GM21390 (cell line): ENCODE measurements around the gene TULP3.

Source experiments
- ATAC-seq: cut with Tn5 transposase; IDR thresholded peaks from one replicate; pipeline ENCODE4 v1.9.1; 2021; ENCODE audit not compliant: unreplicated experiment

TULP3 gene

DNA sequence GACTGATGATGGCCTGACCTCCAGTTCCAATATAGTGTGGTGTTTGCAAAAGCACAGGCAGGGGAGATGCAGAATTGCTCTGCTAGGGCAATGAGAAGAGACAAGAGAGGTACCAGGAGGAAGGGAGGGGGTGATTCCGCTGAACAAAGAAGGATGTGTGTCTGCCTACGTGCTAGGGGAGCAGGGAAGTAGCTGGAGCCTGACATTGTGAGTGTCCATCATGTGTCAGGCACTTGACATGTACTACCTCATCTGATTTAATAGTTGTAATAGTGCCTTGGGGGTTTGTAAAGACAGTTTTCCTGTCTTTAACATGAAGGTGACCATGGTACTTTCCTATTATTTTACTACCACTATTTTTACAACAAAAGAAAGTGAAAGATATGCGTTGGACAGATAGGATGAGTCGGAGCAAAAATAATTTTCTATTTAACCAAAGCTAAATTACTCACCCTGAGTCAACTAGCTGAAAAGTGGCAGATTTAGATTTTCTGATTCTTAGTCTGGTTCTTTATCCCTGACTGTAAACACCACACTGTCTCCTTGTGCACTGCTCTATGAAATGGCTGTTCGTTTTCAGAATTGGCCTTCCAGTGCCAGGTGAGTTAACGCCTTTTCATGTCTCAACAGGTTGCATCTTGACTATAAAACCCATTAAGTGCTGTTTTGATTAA is 34.8 kb downstream of the TULP3 start:
- no peak for ATAC-seq

DNA sequence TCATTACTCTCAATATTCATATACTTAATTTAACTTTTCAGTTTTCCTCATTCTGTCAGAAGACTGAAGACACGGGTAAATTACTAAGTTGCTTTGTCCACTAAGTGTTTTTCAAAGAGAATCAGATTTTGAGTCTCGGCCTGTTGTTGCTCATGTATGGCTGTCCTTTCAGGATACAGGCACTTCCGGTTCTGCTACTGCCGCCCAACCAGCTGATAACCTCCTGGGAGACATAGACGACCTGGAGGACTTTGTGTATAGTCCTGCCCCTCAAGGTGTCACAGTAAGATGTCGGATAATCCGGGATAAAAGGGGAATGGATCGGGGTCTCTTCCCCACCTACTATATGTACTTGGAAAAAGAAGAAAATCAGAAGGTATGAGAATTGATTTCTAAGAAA is 40.2 kb downstream of the TULP3 start:
- ATAC-seq, result no peak

DNA sequence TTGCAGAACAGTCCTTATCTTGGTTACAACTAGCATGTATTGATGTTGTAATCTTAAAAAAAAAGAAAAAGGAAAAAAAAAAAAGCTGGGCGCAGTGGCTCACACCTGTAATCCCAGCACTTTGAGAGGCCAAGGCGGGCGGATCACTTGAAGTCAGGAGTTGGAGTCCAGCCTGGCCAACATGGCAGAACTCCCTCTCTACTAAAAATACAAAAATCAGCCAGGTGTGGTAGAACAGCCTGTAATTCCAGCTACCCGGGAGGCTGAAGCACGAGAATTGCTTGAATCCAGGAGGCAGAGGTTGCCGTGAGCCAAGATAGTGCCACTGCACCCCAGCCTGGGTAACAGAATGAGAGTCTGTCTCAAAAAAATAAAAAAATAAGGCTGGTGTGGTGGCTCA is 42.9 kb downstream of the TULP3 start:
- ATAC-seq, result no peak

DNA sequence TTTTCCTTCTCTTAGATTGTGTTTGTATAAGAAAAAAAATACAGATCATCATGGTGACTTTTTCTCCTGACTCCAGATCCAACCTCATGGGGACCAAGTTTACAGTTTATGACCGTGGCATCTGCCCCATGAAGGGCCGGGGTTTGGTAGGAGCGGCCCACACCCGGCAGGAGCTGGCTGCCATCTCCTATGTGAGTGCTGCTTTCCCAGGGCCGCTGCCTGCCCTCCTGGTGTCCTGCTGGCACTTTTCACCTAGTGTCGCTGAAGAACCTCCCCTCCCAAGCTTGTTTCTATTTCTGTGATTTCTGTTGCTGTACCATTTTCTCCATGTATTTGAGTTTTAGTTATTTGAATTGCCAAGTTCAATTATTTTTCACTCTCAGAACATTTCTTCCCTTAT is 43.7 kb downstream of the TULP3 start:
- ATAC-seq, result no peak

DNA sequence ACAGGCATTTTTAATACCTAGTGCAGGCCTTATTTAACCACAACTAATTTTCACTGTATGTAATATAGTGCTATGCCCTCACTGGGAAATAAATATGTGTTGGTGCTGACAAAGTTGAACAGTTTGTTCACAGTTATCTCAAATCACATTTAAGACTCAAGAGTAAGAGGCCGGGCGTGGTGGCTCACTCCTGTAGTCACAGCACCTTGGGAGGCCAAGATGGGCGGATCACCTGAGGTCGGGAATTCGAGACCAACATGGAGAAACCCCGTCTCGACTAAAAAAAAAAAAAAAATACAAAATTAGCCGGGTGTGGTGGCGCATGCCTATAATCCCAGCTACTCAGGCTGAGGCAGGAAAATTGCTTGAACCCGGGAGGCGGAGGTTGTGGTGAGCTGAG is 45.6 kb downstream of the TULP3 start:
- no peak for ATAC-seq

DNA sequence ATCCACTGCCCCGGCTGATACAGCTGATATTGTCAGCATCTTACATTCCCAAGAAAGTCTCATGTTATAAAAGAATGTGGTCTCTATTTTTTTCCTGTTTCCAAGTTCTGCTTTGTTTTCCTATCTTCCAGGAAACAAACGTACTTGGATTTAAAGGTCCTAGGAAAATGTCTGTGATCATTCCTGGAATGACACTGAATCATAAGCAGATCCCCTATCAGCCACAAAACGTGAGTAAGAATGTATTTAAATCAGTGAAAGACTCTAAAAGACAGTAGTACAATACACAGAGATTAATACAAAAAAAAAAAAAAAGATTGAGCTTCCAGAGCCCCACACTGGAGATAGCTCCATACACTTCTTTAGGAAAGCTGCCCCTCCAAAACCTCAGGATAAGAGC is 46.8 kb downstream of the TULP3 start:
- no peak for ATAC-seq

DNA sequence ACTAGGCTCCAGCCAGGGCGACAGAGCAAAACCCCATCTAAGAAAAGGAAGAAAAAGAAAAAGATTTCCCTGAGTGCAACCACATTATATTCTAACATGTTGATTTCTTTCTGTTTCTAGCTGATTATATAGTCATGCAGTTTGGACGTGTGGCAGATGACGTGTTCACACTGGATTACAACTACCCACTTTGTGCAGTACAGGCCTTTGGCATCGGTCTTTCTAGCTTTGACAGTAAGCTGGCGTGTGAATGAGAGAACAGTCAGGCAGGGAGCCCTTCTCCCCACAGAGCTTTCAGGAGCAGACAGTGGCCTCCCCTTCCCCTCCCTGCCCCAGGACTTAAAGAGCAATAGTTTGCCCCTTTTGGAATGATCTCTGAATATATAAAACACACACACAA is 48.5 kb downstream of the TULP3 start:
- ATAC-seq, result no peak

DNA sequence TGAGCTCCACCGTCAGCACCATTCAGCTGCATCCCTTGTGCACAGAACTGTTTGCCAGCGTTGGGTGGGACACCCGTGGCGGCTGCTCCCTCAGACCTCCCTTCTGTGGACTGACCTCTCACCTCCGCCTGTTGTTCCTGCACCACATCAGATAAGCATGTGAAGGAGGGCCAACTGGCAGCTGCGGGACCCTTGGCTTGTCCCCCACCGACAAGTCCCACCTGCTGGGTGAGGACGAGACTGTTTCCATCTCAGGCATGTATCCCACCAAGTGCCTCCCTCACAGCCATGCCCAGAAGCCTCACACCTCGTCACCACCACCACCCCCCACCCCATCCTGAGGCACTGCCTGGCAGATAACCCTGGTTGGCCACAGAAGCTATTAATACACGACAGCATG is 49.9 kb downstream of the TULP3 start:
- no peak for ATAC-seq

DNA sequence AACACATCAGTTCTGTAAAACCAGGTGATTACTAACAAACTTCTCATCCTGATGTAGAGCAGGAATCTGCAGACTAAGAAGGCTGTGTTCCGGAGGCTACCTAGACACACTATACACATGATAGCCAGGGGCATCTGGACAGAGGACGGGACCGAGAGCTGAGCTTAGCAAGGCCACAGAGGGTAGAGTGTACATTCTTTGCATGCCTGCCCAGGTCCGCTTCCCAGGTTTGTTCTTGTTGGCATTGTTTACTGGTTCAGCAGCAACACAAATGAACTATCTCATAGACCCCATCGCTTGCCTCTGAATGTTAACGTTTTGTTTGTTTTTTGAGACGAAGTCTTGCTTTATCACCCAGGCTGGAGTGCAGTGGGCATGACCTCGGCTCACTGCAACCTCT is 50.8 kb downstream of the TULP3 start:
- no peak for ATAC-seq

DNA sequence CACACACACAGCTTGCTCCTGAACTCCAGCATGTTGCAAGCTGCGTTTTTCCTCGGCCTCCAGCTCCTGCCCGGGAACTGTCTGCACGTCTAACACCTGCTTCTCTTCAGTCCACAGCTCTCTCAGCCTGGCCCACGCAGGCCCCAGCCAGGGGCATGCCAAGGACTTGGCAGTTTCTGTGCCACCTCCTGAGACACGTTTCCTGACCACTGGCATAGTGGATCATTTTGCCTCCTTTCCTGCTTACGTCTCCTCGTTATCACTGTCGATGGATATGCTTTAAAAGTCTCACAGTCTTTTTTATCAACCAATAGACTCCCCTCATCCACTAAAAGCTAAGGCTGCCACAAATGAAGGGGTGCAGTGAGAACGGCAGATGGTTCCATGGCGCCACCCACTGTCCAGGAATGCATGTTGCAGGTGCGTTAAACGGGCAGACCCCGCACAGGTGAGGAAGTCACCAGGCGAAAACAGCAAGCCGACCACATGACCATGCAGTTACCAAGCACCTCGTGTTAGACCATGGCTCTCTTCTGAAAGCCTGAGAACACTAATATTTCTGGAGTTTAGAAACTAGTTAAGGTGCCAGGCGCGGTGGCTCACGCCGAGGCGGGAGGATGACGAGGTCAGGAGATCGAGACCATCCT is 53.8 kb downstream of the TULP3 start:
- no peak for ATAC-seq

DNA sequence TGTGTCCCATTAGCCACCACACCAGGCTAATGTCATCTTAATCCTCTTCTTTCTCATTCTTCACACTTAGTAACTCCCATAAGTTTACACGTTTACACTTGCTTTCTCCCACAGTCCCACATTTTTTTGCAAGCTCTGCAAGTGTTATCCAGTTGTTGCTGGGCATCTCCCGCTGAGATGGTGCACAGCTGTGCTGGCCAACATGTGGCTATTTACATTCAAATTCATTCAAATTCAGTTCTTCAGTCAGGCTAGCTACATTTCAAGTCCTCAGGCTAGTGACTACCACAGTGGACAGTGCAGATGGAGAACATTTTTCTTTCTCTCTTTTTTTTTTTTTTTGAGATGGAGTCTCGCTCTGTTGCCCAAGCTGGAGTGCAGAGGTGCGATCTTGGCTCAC is 58.7 kb downstream of the TULP3 start:
- ATAC-seq, result no peak

DNA sequence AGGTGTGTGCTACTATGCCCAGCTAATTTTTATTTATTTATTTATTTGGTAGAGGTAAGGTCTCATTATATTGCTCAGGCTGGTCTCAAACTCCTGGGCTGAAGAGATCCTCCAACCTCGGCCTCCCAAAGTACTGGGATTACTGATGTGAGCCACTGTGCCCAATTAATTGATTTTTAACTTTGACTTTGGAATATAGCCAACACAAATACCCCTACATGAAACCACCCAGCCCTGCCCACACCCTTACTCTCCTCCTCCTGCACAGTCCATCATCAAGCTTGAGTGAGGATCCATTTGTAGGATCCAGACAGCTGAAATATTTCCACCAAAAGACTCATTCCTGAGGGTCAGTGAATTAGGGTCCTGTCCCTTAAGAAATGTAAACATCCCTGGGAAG is 65.2 kb downstream of the TULP3 start:
- ATAC-seq, result no peak

DNA sequence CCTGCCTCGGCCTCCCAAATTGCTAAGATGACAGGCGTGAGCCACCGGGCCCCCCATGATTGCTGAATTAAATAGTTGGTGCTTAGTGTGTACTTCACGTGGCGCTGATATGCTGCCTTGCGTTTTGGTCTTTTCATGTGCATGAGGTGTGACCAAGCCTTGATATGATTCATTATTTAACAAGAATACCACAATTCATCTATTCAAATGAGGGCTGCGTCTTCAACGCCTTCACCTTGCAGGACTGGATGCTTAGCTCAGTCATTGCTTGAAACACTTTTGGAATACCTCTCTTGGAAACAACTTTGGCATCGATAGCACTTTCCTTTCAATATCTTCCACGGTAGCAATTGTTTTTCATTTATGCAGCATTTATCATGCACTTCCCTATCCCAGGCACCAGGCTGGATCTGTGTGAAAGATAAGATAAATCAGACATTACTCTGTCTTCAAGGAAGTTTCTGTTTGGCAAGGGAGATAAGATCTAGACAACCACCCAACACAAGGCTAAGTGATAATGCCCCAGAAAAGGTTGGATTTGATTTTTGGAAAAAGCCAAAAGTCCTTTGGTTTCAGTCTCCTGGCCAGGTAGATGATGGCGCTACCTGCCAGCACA is 67.2 kb downstream of the TULP3 start:
- no peak for ATAC-seq

DNA sequence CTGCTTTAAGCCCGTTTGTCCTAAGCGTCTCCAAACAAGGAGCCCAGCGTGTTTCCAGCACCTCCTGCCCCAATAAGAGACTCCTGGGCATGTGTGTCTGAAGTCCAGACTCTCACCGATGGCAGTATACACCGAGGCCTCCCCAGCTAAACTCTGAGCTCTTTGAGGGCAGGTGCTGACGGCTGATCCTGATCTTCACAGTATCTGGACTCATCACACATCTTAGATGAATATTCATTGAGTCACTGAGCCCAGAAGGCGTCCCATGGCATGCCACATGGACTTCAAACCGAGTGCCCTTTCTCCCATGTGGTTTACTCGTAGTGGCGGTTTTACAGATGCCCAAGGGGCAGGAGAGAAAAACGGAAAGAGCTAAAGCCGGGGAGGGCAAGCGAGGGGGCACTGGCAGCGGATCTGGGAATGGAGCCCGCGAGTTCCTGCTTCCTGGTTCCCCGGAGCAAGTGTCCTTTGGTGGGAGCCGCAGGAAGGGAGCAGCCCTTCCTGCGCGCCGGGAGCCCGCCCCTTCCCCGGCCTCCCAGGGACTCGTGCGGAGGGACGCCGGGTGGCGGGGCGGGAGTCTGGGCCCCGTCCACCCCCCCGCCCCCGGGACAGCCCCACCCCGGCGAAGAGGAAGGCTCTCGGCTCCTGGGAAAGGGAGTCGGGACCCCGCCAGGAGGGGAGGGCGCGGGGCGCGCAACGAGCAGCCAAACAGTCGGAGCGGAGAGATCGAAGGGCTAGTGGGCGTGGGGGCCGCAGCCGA is 67.9 kb downstream of the TULP3 start:
- ATAC-seq, result no peak

DNA sequence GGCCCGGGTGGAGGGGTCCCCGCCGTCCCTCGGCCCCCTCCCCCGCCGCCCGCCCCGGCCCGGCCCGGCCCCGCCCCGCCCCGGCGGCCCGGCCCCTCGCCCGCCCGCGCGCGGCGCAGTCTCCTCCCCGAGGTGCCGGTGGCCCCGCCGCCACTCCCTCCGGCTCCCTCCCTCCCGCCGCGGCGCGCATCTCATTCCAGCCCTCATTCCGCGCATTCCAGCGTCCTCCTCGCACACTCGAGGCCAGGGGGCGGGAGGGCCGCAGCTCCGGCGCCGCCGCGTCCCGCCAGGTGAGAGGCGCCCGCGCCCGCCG is 68.5 kb downstream of the TULP3 start, which contains the start of gene TEAD4:
Gene TEAD4 (plus strand): TSS at position 206 of the 313 bp plus-strand sequence.
- ATAC-seq, result no peak

DNA sequence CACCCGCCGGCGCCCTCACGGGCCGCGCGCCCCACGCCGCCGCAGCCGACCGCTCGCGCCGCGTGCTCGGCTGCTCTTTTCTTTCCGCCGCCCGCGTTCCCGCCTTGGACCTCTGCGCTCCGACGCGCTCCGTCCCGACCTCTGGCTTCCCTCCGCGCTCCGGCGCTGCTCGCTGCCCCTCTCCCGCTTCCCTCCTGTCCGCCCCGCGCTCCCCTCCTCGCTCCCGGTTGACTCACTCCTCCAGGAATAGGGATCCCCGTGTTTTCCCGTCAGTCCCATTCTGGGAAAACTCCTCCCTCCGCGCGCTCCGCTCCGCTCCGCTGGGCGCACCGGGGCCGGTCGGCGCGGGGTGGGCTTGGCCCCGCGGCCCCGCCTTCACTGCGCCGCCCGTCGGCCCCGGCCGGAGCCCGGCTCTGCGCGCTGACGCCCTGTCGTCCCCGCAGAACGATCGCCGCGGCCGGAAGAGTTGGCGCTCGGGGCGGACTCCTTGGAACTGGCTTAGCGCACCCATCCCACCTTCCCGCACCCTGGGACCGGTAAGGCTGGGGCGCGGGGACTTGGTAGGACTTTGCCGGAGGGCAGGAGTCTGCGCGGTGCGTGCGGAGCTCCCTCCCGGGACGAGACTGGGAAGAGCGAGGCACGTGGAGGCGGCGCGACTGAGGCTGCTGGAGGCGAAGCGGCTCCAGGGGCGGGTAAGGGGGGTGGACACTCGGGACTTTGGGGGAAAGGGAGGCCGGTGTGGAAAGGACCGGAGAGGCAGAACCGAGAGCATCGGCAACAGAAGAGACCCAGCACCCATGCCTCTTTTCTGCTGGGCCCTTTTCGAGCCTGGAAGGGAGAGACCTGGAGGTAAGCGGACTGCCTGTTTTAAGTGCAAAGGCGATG is 69.1 kb downstream of the TULP3 start:
- ATAC-seq, result no peak

DNA sequence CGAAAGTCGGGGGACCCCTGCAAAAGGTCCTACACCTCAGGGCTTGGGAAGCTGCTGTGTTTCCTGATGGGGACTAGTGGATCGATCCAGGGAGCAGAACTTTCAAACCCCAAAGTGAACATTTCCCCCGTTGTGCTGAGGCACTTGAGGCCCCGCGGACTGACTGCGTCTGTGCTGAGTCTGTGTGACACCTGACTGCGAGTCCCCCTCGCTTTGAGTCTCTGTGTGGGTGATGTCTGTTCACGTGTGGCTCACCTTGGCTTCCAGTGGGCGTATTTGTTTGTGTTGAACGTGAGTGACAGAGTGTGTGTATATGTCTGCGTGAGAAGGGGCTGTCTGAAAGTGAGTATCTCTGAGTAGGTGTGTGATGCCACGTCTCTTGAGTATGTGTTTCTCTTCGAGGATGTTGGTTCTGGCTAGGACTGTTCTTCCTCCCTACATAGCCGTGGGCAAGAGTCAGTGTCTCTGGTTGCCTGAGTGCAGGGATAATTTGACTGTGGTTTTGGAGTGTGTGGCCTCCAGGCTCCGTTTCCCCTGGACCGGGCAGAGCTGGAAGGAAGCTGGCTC is 69.8 kb downstream of the TULP3 start:
- ATAC-seq, result no peak

DNA sequence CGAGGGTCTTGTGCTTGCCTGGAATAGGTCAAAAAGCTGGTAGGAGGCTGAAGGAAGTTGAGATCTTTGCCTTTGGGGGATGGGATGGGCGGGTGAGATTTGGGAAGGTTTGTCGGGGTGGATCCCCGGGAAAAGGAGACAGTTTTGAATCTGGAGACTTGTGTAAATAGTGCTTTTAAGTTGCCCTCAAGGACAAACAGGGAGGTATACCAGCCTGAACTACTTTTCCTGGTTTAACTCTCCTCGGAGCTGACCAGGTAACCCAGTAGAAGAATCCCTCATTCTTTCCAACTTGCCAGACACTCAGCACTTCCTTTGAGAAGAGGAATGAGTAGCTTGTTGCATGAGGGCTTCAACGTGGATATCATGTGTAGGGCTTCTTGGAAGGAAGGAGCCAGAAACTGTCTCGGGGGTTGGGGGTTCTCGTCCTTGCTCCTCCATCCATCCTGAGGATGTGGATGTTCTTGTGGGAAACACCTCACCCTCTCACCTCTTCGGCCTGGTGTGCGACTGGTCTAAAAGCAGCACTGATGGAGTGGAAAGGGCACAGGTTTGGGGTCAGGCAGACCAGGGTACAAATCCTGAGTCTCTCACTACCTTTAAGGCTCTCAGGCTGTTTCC is 70.4 kb downstream of the TULP3 start:
- ATAC-seq, result no peak

DNA sequence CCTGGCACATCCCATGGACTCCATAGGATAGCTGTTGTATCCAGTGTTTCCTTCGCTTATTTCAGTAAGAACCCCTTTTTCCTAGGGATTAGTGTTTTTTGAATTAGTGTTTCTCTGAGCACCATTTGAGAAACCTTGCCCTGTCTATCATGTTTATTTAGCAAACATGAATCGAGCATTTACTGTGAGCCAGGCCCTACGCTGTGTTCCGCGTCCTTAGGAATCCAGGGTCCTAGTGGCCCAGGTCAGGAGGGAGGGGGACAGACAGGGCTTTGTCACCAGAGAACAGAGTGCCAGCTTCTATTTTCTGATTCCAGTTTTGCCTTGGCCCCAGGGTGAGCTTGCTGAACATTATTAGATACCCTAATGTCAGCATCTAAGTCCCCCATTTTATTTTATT is 71.0 kb downstream of the TULP3 start:
- no peak for ATAC-seq

DNA sequence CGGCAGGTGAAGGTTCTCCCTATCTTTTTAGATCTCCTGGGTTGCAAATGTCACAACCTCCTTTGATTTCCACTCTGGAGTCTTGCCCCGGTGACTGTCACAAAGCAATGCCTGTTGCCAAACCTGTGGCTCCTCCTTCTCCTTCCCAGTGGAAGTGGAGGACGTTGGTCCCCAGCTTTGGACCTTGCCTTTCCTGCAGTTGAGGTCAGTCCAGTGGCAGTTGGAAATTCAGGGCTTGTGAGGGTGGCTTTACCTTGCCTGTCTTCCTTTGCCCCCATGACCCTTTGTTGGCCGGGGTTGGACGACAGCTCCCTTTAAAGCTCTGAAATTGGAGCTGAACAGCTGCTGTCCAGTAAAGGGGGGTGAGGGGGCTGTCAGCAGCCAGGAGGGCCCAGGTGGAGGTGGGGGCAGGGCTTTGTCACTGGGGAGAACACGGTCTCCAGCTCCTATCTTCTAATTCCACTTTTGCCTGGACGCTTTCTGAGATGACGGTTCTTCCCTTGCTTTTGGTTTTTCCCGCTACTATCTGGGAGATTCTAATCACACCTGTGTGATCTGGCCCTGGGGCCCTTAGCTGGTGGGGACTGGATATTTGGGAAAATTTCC is 72.6 kb downstream of the TULP3 start:
- ATAC-seq, result no peak
